ENCODE data around the gene F9. TPM values are rescaled to one million over a fixed set of nuclear protein-coding genes. Genes with fewer than 3 reads are reported as not detected.

Gene F9
- total and polyA plus RNA-seq, 2 of the 8 experiments (the other 6 are each of a cell fraction or from before 2014, with no cell fraction given), result not detected

DNA sequence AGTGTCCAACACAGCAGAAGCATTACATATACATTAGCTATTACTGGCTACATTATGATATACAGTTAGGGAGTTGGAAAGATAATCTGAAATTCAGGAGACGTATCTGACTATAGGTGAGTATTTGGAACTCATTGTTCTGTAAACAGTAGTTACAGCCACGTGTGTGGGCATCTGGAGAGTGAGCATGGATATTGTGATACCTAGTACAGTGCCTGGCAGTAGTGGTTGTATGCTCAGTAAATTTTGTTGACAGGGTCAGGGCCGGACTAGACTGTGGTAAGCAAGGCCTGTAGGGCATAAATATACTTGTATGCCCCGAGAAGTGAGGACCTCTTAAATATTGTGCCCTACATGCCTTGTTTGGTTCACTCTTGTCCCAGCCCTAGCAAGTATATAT, 2.9 kb downstream of the F9 start:
- no peak for FAIRE-seq
- Histone ChIP-seq H3K36me3 (ENCODE audit: control insufficient read depth in 2 of 4, insufficient read depth in 4 of 4, low read length in 3 of 4) (no peaks in the 10 kb centered on the region), H3K56ac (replicated peaks; ENCODE audit: insufficient read length, low read depth, low read length) (no peak overlapping the region), H4K20me1 (replicated peaks in 1 of 2; ENCODE audit: control insufficient read depth in 1 of 2, insufficient read depth in 2 of 2, low read length in 2 of 2) (no peaks in the 10 kb centered on the region), H2BK120ac (replicated peaks; ENCODE audit: low read depth, low read length) (no peak overlapping the region), H4K8ac (ENCODE audit: extremely low read depth, insufficient read depth, low read length) (no peak overlapping the region), H3K14ac (ENCODE audit: insufficient read length) (no peak overlapping the region), H3K18ac (ENCODE audit: extremely low read depth, low read length) (no peak overlapping the region), H3K4ac (replicated peaks; ENCODE audit: insufficient read length, low read depth, low read length) (no peak overlapping the region), H2BK12ac (ENCODE audit: low read depth, low read length) (no peak overlapping the region), H3K23ac (ENCODE audit: insufficient read length) (no peak overlapping the region), H3K9me3 (ENCODE audit: insufficient read depth in 2 of 2, low read depth in 1 of 2, low read length in 1 of 2) (no peaks in the 10 kb centered on the region), H2BK5ac (ENCODE audit: low read depth, low read length) (no peak overlapping the region), H2AFZ (ENCODE audit: low read length) (no peak overlapping the region), H4K91ac (replicated peaks; ENCODE audit: insufficient read length, low read length) (no peak overlapping the region), H2BK15ac (ENCODE audit: low read length) (no peak overlapping the region), H3K27ac (ENCODE audit: low read depth, low read length) (no peak overlapping the region), H3K27me3 (replicated peaks in 1 of 4; ENCODE audit: control insufficient read depth in 3 of 4, extremely low read depth in 1 of 4, insufficient read depth in 3 of 4, low read length in 3 of 4) (no peaks in the 10 kb centered on the region), H3K4me2 (ENCODE audit: insufficient read depth in 1 of 2, low read depth in 2 of 2, low read length in 2 of 2) (no peak overlapping the region), H2AK5ac (ENCODE audit: low read depth, low read length) (no peak overlapping the region), H2BK20ac (ENCODE audit: low read length) (no peak overlapping the region), H3K4me1 (replicated peaks in 1 of 4; ENCODE audit: control insufficient read depth in 3 of 4, insufficient read depth in 4 of 4, low read length in 3 of 4) (no peaks in the 10 kb centered on the region), H4K5ac (ENCODE audit: insufficient read length, low read depth, low read length) (no peak overlapping the region), H3K23me2 (ENCODE audit: low read depth, low read length) (no peaks in the 10 kb centered on the region), H3K79me1 (ENCODE audit: low read depth, low read length) (no peaks in the 10 kb centered on the region), H3K79me2 (ENCODE audit: control insufficient read depth in 1 of 2, insufficient read depth in 2 of 2, low read length in 2 of 2) (no peaks in the 10 kb centered on the region), H3K4me3 (ENCODE audit: extremely low read depth in 1 of 4, insufficient read depth in 2 of 4, low read depth in 3 of 4, low read length in 4 of 4) (no peak overlapping the region), H3K9ac (replicated peaks in 1 of 4; ENCODE audit: extremely low read depth in 1 of 4, low read depth in 3 of 4, low read length in 3 of 4) (no peak overlapping the region)
- ChIA-PET CTCF (ENCODE audit: partially characterized antibody) (interaction anchor here (1.5 kb wide), 1 partner anchor 22 kb away, joined by 4 read pairs; no protein-coding TSS in a partner anchor), POLR2A (ENCODE audit: partially characterized antibody) (no interaction called here)
- no peak for DNase-seq (ENCODE audit: low read depth in 1 of 2, low spot score in 2 of 2)
- 83% methylated on average over 4 of the region's 4 CpGs; no CpG with 5 or more reads in 1 of the 2 experiments for WGBS, 2 experiments (ENCODE audit: extremely low coverage in 1 of 2, insufficient coverage in 1 of 2, insufficient read length in 1 of 2, insufficient replicate concordance in 2 of 2, low coverage in 1 of 2, low lambda C conversion rate in 2 of 2, missing lambda C conversion rate in 1 of 2)
- TF ChIP-seq EGR1 (IDR thresholded peaks at IDR 0.05; ENCODE audit: borderline replicate concordance, low read depth, low read length), result no peak
- TF ChIP-seq, protein P1, sequence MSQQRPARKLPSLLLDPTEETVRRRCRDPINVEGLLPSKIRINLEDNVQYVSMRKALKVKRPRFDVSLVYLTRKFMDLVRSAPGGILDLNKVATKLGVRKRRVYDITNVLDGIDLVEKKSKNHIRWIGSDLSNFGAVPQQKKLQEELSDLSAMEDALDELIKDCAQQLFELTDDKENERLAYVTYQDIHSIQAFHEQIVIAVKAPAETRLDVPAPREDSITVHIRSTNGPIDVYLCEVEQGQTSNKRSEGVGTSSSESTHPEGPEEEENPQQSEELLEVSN (IDR thresholded peaks at IDR 0.05), result no peak
- TF ChIP-seq TBP (IDR thresholded peaks at IDR 0.05; ENCODE audit: low read depth, low read length), result no peak
- TF ChIP-seq TEAD4 (IDR thresholded peaks at IDR 0.05; ENCODE audit: low read depth, low read length), result no peak
- TF ChIP-seq SAP30 (IDR thresholded peaks at IDR 0.05; ENCODE audit: insufficient read depth, insufficient replicate concordance, low read length), result no peak
- no peak for TF ChIP-seq CHD2 (IDR thresholded peaks at IDR 0.05; ENCODE audit: low read length)
- TF ChIP-seq ATF2 (IDR thresholded peaks at IDR 0.05; ENCODE audit: low read length), result no peak
- TF ChIP-seq RAD21 (IDR thresholded peaks at IDR 0.05 in 1 of 2, conservative IDR thresholded peaks at IDR 0.05 in 1 of 2; ENCODE audit: low read depth in 2 of 2, low read length in 2 of 2), result no peak
- no peak for TF ChIP-seq SP2 (IDR thresholded peaks at IDR 0.05; ENCODE audit: low read length)
- no peak for TF ChIP-seq SRF (IDR thresholded peaks at IDR 0.05; ENCODE audit: low read depth, low read length)
- TF ChIP-seq KDM1A (IDR thresholded peaks at IDR 0.05; ENCODE audit: borderline replicate concordance, low read length), result no peak

All from H1 (cell line).